HG03095 (cell line): Measurements from ENCODE around the gene SLITRK2.

Experiments used
- ATAC-seq: cut with Tn5 transposase; IDR thresholded peaks from one replicate; pipeline ENCODE4 v1.9.1; 2021; ENCODE audit warnings: moderate library complexity; ENCODE audit not compliant: unreplicated experiment

Gene SLITRK2

GRCh38 chrX:145848857-145849256, 31.2 kb downstream of the SLITRK2 start:
- ATAC-seq, result no peak

- no peak for ATAC-seq
These were observed 35.6 kb downstream of the SLITRK2 start for GRCh38 chrX:145853181-145853580.

GRCh38 chrX:145856181-145856580, 38.6 kb downstream of the SLITRK2 start:
- no peak for ATAC-seq

- ATAC-seq, result no peak
These were observed 44.2 kb downstream of the SLITRK2 start for GRCh38 chrX:145861818-145862217.

GRCh38 chrX:145865082-145865481, 47.5 kb downstream of the SLITRK2 start:
- ATAC-seq, result no peak
